OCI-LY1 (cell line): ENCODE data around the gene KRTAP10-4.

Experiments
- CTCF ChIP-seq: fragments of 200-600 bp; sonication (generic), shearing (Covaris generic); IDR thresholded peaks from 2 replicates; pipeline ENCODE4 v1.5.1; 2017; ENCODE audit warnings: mild to moderate bottlenecking, antibody characterized with exemption, low read length, moderate library complexity, mixed read lengths
- EZH2 ChIP-seq: fragments of 200-600 bp; sonication (generic), shearing (Covaris generic); IDR thresholded peaks from 2 replicates; pipeline ENCODE4 v1.8.0; 2017; ENCODE audit warnings: borderline replicate concordance, mixed run types, mild to moderate bottlenecking, antibody characterized with exemption, low read length, moderate library complexity, mixed read lengths

GRCh38 chr21:44564886-44565598, 8.5 kb upstream of the KRTAP10-4 start:
- TF ChIP-seq CTCF (no peak), EZH2 (no peak)
